Activated B cell treated with CpG ODN at 0.5 μM for 24 hours (primary cell): ENCODE data around the gene SCGB1D1. TPM values are rescaled to one million over a fixed set of nuclear protein-coding genes. Genes with fewer than 3 reads are reported as not detected.

Source experiments
- ATAC-seq: fragments of 200-7000 bp; cut with Tn5 transposase; one replicate; pipeline ENCODE4 v1.10.0; 2021; ENCODE audit warnings: low read depth, mild to moderate bottlenecking, moderate library complexity
- CTCF ChIA-PET: fragments of 350-600 bp; sonication (Branson Sonifier 250); formaldehyde crosslinking; loops from one replicate; lab custom pipeline; 2021; ENCODE audit warnings: antibody characterized with exemption; lab: Charles Lee
- POLR2A ChIA-PET: fragments of 350-600 bp; sonication (Branson Sonifier 250); formaldehyde crosslinking; loops from one replicate; lab custom pipeline; 2021; ENCODE audit warnings: antibody characterized with exemption; lab: Charles Lee
- DNase-seq: peaks from one replicate; pipeline ENCODE4 v3.0.0; 2022
- H3K27ac Mint-ChIP-seq: one replicate; pipeline ENCODE4 v1.8.0; 2020; ENCODE audit warnings: mixed read lengths
- H3K27me3 Mint-ChIP-seq: one replicate; pipeline ENCODE4 v1.8.0; 2021; ENCODE audit warnings: mixed read lengths
- H3K36me3 Mint-ChIP-seq: one replicate; pipeline ENCODE4 v1.8.0; 2021; ENCODE audit warnings: low read depth, mixed read lengths
- H3K4me1 Mint-ChIP-seq: one replicate; pipeline ENCODE4 v1.8.0; 2021; ENCODE audit warnings: mixed read lengths
- H3K4me3 Mint-ChIP-seq: one replicate; pipeline ENCODE4 v1.8.0; 2020; ENCODE audit warnings: mild to moderate bottlenecking, mixed read lengths
- H3K9me3 Mint-ChIP-seq: one replicate; pipeline ENCODE4 v1.8.0; 2020; ENCODE audit warnings: mixed read lengths
- intact Hi-C: fragments of 100-400 bp; cut with micrococcal nuclease; formaldehyde crosslinking; loops from one replicate; pipeline ENCODE4 v1.15.1; 2024
- total RNA-seq: library from RNA; stranded (reverse); gene quantifications from 2 replicates; pipeline ENCODE4 v1.2.3, GENCODE V29; 2022
- TF ChIP-seq, protein P1 (sequence below): fragments of 200-600 bp; IDR thresholded peaks from one replicate; pipeline ENCODE4 v1.8.0; 2022; ENCODE audit warnings: antibody characterized with exemption, mild to moderate bottlenecking

Gene SCGB1D1
- total RNA-seq, 1 donor from 2014 or later: not detected

- DNase-seq: no peak
- H3K4me3 Mint-ChIP-seq: no peak overlapping the region
- TF ChIP-seq, protein P1, sequence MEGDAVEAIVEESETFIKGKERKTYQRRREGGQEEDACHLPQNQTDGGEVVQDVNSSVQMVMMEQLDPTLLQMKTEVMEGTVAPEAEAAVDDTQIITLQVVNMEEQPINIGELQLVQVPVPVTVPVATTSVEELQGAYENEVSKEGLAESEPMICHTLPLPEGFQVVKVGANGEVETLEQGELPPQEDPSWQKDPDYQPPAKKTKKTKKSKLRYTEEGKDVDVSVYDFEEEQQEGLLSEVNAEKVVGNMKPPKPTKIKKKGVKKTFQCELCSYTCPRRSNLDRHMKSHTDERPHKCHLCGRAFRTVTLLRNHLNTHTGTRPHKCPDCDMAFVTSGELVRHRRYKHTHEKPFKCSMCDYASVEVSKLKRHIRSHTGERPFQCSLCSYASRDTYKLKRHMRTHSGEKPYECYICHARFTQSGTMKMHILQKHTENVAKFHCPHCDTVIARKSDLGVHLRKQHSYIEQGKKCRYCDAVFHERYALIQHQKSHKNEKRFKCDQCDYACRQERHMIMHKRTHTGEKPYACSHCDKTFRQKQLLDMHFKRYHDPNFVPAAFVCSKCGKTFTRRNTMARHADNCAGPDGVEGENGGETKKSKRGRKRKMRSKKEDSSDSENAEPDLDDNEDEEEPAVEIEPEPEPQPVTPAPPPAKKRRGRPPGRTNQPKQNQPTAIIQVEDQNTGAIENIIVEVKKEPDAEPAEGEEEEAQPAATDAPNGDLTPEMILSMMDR: no peak
- ChIA-PET CTCF (no interaction called here), POLR2A (no interaction called here)
- H3K4me1 Mint-ChIP-seq: no peaks in the 10 kb centered on the region
- intact Hi-C loops: no loop called here
- H3K27me3 Mint-ChIP-seq: no peaks in the 10 kb centered on the region
- H3K27ac Mint-ChIP-seq: no peak overlapping the region
- H3K36me3 Mint-ChIP-seq: peaks cover 56% of the 10 kb centered on the region
- no peaks in the 10 kb centered on the region for H3K9me3 Mint-ChIP-seq
- no peak for ATAC-seq
These were observed 37.5 kb upstream of the SCGB1D1 start for GRCh38 chr11:62152245-62153086.

GRCh38 chr11:62153087-62153395 lies 37.0 kb upstream of the SCGB1D1 start:
- H3K36me3 Mint-ChIP-seq: peaks cover 50% of the 10 kb centered on the region

GRCh38 chr11:62153617-62154016 lies 36.4 kb upstream of the SCGB1D1 start:
- no peaks in the 10 kb centered on the region for H3K4me1 Mint-ChIP-seq
- H3K9me3 Mint-ChIP-seq: no peaks in the 10 kb centered on the region
- H3K36me3 Mint-ChIP-seq: peaks cover 46% of the 10 kb centered on the region
- no peak for DNase-seq
- H3K4me3 Mint-ChIP-seq: no peak overlapping the region
- intact Hi-C loops: no loop called here
- H3K27me3 Mint-ChIP-seq: no peaks in the 10 kb centered on the region
- ATAC-seq: no peak
- ChIA-PET POLR2A (interaction anchor here (0.6 kb wide), 1 partner anchor 18 kb away, joined by 3 read pairs; no protein-coding TSS in a partner anchor), CTCF (no interaction called here)
- TF ChIP-seq, protein P1: no peak
- no peak overlapping the region for H3K27ac Mint-ChIP-seq

More at GRCh38 chr11:62153087-62153395, 37.0 kb upstream of the SCGB1D1 start:
- DNase-seq: no peak
- Mint-ChIP-seq H3K4me1 (no peaks in the 10 kb centered on the region), H3K4me3 (no peak overlapping the region), H3K9me3 (no peaks in the 10 kb centered on the region), H3K27me3 (no peaks in the 10 kb centered on the region), H3K27ac (no peak overlapping the region)
- POLR2A ChIA-PET: interaction anchor here (0.6 kb wide), 1 partner anchor 18 kb away, joined by 3 read pairs; no protein-coding TSS in a partner anchor
- intact Hi-C loops: no loop called here
- TF ChIP-seq, protein P1: no peak
- no peak for ATAC-seq
- CTCF ChIA-PET: no interaction called here

- H3K27ac Mint-ChIP-seq: no peak overlapping the region
- intact Hi-C loops: no loop called here
- H3K9me3 Mint-ChIP-seq: no peaks in the 10 kb centered on the region
- peaks cover 8% of the 10 kb centered on the region for H3K36me3 Mint-ChIP-seq
- POLR2A ChIA-PET: interaction anchor here (0.6 kb wide), 1 partner anchor 9 kb away, joined by 7 read pairs; no protein-coding TSS in a partner anchor
- TF ChIP-seq, protein P1: no peak
- H3K27me3 Mint-ChIP-seq: peaks cover 12% of the 10 kb centered on the region
- no peak for DNase-seq
- H3K4me1 Mint-ChIP-seq: no peaks in the 10 kb centered on the region
- CTCF ChIA-PET: no interaction called here
- ATAC-seq: no peak
- no peak overlapping the region for H3K4me3 Mint-ChIP-seq
These were observed 32.4 kb upstream of the SCGB1D1 start for GRCh38 chr11:62157603-62158002.

- Mint-ChIP-seq H3K27ac (no peak overlapping the region), H3K4me3 (no peak overlapping the region), H3K9me3 (no peaks in the 10 kb centered on the region), H3K36me3 (no peaks in the 10 kb centered on the region), H3K4me1 (peaks cover 2% of the 10 kb centered on the region), H3K27me3 (peaks cover 35% of the 10 kb centered on the region)
- ATAC-seq (no peak), DNase-seq (no peak)
- TF ChIP-seq, protein P1: no peak
- ChIA-PET CTCF (no interaction called here), POLR2A (no interaction called here)
- intact Hi-C loops: no loop called here
These were observed 23.6 kb upstream of the SCGB1D1 start for GRCh38 chr11:62166371-62166770.
